Measurements from ENCODE around the gene JMJD6.

DNA sequence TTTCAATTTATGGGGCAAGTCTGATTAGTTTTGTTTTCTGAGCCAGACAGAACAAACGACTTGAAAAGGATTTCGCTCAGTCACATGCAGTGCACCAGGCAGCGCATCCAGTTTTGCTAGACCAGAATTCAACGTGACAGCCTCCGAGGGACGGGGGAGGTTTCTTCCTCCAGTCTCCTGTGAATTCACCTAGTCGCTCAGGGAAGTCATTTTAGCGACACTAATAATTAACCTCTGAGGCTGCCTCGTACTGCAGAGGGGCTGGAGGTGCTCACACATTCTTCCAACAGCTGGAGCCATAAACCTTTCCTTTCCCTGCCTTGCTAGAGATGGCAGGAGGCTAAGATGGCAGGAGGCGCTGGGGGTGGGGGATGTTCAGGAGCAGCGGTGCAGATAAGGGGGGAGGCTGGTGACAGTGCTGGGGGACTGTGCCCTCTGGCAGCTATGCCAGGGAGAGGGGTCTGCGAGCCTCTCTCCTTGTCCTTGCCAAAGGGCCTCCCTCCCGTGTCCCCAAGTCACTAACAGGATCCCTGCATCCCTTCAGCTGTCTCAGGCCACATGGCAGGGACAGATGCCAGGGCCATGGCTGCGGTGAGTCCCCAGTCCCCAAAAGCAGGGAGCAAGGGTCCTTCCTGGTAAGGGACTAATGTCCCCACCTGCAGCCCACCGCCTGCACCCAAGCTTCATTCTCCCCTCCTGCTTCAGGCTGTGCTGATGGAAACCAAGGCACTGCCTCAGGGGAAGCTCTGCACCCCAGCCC is 39.7 kb downstream of the JMJD6 start:
- TF ChIP-seq CTCF (optimal IDR thresholded peaks at IDR 0.05 in 1 of 3, IDR thresholded peaks at IDR 0.05 in 1 of 3, conservative IDR thresholded peaks at IDR 0.05 in 1 of 3; ENCODE audit: extremely low read depth in 1 of 3, insufficient read depth in 2 of 3, low read length in 3 of 3): no peak
- TF ChIP-seq EZH2 (IDR thresholded peaks at IDR 0.05; ENCODE audit: low read length): no peak
